NB4 (cell line): ENCODE data around the gene PADI2.
A peak's percentile ranks its signal among the peaks of the same experiment; 100 is the strongest.

Source experiments
- DNase-seq: peaks from one replicate; pipeline ENCODE4 v3.0.0; 2010; ENCODE audit warnings: low read depth
- H3K4me3 ChIP-seq: one replicate; pipeline ENCODE4 v1.5.1; 2011; ENCODE audit warnings: mild to moderate bottlenecking, low read depth, low read length, moderate library complexity
- MYC ChIP-seq: IDR thresholded peaks from 2 replicates; pipeline ENCODE4 v1.6.1; 2011; ENCODE audit warnings: low read depth, low read length
- POLR2A ChIP-seq: IDR thresholded peaks from 2 replicates; pipeline ENCODE4 v1.6.1; 2011; ENCODE audit warnings: mild to moderate bottlenecking; ENCODE audit not compliant: insufficient read length; ENCODE audit errors: extremely low read depth
- TF ChIP-seq, protein P1 (sequence below): IDR thresholded peaks from one replicate; pipeline ENCODE4 v1.5.1; 2012; ENCODE audit warnings: low read depth, low read length
- TF ChIP-seq, protein P2 (sequence below): IDR thresholded peaks from 2 replicates; pipeline ENCODE4 v1.6.1; 2011; ENCODE audit warnings: low read depth, low read length

Gene PADI2

DNA sequence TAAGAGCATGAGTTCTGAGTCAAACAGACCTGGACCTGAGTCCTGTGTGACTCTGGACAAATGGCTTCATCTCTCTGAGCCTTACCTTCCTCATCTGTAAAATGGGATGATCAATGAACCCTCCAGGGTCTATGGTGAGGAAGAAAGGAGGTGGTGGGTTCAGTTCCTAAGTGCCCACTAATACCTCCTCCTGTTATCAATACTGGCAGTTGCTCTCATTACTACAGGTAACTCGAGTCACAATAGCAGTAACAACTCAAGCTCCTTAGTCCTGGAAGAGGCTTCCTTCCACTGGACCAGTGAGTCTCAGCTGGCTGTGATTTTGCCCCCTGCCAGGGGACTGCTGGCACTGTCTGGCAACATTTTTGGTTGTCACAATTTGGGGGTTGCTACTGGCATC is 2.6 kb downstream of the PADI2 start:
- DNase-seq, result no peak
- no peak overlapping the region for H3K4me3 ChIP-seq
- TF ChIP-seq MYC (no peak), POLR2A (no peak)
- TF ChIP-seq, protein P1, sequence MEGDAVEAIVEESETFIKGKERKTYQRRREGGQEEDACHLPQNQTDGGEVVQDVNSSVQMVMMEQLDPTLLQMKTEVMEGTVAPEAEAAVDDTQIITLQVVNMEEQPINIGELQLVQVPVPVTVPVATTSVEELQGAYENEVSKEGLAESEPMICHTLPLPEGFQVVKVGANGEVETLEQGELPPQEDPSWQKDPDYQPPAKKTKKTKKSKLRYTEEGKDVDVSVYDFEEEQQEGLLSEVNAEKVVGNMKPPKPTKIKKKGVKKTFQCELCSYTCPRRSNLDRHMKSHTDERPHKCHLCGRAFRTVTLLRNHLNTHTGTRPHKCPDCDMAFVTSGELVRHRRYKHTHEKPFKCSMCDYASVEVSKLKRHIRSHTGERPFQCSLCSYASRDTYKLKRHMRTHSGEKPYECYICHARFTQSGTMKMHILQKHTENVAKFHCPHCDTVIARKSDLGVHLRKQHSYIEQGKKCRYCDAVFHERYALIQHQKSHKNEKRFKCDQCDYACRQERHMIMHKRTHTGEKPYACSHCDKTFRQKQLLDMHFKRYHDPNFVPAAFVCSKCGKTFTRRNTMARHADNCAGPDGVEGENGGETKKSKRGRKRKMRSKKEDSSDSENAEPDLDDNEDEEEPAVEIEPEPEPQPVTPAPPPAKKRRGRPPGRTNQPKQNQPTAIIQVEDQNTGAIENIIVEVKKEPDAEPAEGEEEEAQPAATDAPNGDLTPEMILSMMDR, result no peak
- TF ChIP-seq, protein P2, sequence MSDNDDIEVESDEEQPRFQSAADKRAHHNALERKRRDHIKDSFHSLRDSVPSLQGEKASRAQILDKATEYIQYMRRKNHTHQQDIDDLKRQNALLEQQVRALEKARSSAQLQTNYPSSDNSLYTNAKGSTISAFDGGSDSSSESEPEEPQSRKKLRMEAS, result no peak

DNA sequence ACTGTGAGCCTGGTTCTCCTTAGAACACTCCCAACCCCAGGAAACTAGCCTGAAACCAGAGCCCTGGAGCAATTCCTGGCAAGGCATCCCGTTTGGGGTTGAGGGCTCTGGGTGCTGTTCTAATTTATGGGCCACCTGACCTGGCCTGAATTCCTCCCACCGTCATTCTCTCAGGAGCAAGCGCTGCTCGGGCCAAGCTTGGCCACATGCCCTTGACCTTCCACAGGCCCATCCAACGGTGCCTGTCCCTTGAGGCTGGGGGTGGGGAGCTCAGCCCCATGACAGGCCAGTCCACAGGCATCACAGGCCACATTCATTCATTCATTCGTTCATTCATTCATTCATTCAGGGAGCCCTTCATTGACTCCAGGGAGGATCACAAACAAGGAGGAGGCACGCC is 5.3 kb downstream of the PADI2 start:
- DNase-seq, result no peak
- TF ChIP-seq, protein P1, result no peak
- TF ChIP-seq, protein P2, result no peak
- TF ChIP-seq MYC, result no peak
- no peak for TF ChIP-seq POLR2A
- no peak overlapping the region for H3K4me3 ChIP-seq

DNA sequence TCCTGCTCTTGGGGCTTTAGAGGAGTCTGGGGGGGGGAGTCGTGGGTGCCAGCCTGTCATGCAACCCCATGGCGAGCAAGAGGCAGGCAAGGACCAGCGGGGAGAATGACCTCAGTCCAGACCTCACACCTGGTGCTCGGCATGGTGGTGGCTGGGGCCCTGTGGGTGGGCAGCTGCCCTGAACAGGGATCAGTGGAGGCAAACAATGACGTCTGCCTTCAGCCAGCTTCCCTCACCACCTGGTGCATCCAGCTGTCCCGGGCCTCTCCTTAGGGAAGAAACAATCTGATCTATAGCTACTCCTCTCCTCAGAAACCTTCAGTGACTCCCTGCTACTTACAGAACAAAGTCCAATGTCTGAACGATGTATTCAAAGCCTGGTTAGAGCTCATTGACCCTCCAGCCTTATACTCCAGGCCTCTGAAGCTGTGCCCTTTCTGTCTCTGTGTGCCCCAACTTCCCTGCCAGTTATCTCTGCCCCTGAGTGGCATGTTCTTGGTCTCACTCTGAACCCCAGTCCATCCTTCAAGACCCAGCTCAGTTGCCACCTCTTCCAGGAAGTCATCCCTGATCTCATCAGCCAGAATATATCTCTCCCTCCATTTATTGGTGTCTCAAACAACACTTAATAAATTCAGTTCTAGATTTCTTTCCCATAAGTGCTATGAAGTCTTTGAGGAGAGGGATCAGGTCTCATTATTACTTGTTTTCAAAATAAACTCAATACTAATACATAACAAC is 6.6 kb downstream of the PADI2 start:
- no peak overlapping the region for H3K4me3 ChIP-seq
- TF ChIP-seq, protein P1, result no peak
- TF ChIP-seq MYC (no peak), POLR2A (no peak)
- TF ChIP-seq, protein P2, result no peak
- DNase-seq, result no peak

DNA sequence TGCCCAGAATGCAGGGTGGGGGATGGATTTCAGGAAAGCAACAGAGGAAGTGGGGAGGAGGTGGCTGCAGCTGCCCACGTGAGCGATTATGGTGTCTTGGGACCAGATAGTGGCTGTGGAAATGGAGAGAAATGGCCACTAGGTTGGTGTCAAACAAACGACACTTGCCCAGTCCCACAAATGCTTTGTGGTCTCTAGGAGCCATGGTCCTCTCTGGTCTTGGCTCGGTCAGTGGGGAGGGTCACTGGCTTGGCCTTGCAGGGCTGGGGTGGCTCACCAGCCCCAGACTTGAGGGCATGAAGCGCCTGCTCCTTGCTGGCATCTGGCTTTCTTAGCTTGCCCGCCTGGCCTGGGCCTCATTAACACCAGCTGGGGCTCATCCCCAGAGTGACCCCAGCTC is 7.2 kb downstream of the PADI2 start:
- no peak overlapping the region for H3K4me3 ChIP-seq
- DNase-seq, result peak; percentile 22
- TF ChIP-seq MYC (no peak), POLR2A (no peak)
- TF ChIP-seq, protein P1, result no peak
- TF ChIP-seq, protein P2, result no peak

DNA sequence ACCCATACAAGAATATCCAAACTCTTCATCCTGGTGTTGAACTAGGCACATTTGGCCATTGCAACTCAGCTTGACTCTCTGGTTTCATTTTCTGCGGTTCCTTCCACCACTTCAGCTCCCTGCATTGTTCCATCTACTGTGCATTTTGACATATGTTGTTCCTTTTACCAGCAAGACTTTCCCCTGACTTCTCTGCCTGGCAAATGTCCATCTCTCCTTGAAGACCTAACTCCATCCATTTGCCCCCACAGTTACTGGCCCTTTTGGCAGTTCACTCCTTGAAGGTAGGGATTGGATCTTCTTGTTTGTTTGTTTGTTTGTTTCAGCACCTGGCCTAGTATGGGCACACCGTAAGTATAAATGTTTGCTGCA is 8.7 kb downstream of the PADI2 start:
- H3K4me3 ChIP-seq, result no peak overlapping the region
- DNase-seq, result no peak
- TF ChIP-seq POLR2A (no peak), MYC (no peak)
- TF ChIP-seq, protein P2, result no peak
- TF ChIP-seq, protein P1, result no peak
